Myometrial cell (primary cell): Measurements from ENCODE around the gene PCDHA10. TPM values are rescaled to one million over a fixed set of nuclear protein-coding genes. Genes with fewer than 3 reads are reported as not detected.

Source experiments
- total RNA-seq: library from RNA; depleted of rRNA; stranded (reverse); fragments of >200 nt; gene quantifications from 2 replicates; pipeline ENCODE4 v1.2.3, GENCODE V29; 2015

The PCDHA10 gene, protein sequence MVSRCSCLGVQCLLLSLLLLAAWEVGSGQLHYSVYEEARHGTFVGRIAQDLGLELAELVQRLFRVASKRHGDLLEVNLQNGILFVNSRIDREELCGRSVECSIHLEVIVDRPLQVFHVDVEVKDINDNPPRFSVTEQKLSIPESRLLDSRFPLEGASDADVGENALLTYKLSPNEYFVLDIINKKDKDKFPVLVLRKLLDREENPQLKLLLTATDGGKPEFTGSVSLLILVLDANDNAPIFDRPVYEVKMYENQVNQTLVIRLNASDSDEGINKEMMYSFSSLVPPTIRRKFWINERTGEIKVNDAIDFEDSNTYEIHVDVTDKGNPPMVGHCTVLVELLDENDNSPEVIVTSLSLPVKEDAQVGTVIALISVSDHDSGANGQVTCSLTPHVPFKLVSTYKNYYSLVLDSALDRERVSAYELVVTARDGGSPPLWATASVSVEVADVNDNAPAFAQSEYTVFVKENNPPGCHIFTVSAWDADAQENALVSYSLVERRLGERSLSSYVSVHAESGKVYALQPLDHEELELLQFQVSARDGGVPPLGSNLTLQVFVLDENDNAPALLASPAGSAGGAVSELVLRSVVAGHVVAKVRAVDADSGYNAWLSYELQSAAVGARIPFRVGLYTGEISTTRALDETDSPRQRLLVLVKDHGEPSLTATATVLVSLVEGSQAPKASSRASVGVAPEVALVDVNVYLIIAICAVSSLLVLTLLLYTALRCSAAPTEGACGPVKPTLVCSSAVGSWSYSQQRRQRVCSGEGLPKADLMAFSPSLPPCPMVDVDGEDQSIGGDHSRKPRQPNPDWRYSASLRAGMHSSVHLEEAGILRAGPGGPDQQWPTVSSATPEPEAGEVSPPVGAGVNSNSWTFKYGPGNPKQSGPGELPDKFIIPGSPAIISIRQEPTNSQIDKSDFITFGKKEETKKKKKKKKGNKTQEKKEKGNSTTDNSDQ
- total RNA-seq = not detected in 2 replicates

DNA sequence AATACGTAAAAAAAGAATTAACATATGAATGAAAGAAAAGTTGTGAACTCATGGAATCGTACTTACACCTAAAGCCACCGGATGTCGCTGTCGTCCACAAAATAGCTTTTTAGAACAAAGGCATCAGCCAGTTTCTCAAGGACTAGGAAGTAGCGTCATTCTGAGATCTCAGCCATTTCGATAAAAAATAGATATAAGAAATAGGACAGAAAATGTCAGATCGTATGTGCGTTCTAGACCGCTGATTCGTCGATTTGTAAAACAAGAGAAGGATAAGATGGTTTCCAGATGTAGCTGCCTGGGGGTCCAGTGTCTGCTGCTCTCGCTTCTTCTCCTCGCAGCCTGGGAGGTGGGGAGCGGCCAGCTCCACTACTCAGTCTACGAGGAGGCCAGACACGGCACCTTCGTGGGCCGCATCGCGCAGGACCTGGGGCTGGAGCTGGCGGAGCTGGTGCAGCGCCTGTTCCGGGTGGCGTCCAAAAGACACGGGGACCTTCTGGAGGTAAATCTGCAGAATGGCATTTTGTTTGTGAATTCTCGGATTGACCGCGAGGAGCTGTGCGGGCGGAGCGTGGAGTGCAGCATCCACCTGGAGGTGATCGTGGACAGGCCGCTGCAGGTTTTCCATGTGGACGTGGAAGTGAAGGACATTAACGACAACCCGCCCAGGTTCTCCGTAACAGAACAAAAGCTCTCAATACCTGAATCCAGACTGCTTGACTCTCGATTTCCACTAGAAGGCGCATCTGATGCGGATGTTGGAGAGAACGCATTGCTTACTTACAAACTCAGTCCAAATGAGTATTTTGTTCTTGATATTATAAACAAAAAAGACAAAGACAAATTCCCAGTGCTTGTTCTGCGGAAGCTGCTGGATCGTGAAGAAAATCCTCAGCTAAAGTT is at the start of gene PCDHA10:
Gene PCDHA10, plus strand, starts transcription at position 126 of the 903 bp plus-strand sequence. Its CDS starts 152 bp downstream, at position 278.

DNA sequence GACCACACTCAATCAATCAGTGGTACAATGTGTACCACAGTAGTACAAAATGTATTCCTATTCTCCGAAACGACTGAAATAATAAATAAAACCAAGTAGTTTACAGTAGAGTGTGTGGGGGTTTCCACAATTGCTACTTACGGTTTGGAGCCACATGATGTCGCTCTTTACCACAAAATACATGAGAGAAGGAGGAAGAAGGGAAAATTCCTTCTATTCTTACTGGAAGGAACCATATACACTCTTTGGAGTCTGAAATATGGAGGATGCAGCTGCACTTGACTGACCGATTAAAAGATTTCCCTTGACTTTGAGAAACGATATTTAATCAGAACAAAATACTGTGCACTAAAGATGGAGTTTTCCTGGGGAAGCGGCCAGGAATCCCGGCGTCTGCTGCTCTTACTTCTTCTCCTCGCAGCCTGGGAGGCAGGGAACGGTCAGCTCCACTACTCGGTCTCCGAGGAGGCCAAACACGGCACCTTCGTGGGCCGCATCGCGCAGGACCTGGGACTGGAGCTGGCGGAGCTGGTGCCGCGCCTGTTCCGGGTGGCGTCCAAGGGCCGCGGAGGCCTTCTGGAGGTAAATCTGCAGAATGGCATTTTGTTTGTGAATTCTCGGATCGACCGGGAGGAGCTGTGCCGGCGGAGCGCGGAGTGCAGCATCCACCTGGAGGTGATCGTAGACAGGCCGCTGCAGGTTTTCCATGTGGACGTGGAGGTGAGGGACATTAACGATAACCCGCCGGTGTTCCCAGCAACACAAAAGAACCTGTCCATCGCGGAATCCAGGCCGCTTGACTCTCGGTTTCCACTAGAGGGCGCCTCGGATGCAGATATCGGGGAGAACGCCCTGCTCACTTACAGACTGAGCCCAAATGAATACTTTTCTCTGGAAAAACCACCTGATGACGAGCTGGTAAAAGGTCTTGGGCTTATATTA is 48.6 kb upstream of the PCDHA10 start, which contains the start of gene PCDHA4:
Gene PCDHA4, plus strand, starts transcription at position 235 of the 942 bp plus-strand sequence.

DNA sequence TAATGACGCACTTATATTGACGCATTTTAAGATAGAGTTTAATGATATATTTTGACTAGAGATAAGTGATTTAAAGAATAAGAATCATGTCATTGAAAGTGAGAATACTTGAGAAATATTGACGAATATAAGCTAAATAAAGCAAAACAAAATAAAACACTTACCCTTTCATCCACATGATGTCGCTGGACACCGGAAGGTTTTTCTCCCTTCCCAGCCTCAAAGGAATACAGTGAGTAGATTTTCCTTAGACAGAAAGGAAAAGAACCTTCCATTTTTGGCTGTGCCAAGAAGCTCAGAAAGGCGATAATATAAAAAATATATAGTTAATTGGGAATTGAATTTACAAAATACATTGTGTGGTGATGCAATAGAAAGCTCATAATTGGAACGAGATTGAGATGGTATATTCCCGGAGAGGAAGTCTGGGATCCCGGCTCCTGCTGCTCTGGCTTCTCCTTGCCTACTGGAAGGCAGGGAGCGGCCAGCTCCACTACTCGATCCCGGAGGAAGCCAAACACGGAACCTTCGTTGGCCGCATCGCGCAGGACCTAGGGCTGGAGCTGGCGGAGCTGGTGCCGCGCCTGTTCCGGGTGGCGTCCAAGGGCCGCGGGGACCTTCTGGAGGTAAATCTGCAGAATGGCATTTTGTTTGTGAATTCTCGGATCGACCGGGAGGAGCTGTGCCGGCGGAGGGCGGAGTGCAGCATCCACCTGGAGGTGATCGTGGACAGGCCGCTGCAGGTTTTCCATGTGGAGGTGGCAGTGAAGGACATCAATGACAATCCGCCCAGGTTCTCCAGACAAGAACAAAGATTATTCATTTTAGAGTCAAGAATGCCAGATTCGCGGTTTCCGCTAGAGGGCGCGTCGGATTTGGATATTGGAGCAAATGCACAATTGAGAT is 34.1 kb upstream of the PCDHA10 start, which contains the start of gene PCDHA5:
Gene PCDHA5, plus strand, starts transcription at position 239 of the 906 bp plus-strand sequence.

DNA sequence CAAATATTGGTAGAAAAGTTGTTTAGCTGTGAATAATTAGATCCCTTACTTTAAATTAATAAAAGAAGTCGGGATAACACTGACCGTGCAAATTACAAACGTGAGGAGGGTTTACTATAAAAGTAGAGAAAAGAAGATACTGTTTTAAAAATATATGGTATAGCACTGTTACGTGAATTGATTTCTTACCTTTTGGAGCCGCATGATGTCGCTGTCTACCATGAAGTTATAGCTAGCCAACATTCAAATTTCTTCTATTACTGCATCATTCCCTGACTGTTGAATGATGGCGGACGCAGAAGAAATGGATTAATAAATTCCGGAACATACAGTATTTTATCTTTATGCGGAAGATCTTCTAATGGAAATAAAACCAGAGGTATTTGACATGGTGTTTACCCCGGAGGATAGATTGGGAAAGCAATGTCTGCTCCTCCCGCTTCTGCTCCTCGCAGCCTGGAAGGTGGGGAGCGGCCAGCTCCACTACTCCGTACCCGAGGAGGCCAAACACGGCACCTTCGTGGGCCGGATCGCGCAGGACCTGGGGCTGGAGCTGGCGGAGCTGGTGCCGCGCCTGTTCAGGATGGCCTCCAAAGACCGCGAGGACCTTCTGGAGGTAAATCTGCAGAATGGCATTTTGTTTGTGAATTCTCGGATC is 27.9 kb upstream of the PCDHA10 start, which contains the start of gene PCDHA6:
Gene PCDHA6, plus strand, starts transcription at position 257 of the 658 bp plus-strand sequence. Its CDS starts 132 bp downstream, at position 389.

DNA sequence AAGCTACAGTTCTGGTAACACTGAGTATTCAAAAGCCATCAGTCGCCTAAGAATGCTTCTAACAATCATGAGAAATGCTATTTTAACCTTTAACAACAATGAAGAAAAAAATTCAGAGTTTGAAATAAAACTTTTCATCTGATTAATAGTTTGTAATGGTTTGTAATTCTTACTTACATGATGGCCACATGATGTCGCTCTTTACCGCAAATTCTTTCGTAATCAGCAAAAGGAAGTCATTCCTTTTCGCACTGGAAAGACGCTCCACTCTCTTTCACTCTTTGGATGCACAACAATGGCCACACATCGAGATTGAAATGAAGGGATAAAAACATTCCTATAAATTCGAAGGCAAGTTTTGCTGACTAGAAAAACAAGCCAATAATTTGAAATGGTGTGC is 21.7 kb upstream of the PCDHA10 start, which contains the start of gene PCDHA7:
Gene PCDHA7, plus strand, starts transcription at position 277 of the 400 bp plus-strand sequence. Its CDS starts 115 bp downstream, at position 392.

DNA sequence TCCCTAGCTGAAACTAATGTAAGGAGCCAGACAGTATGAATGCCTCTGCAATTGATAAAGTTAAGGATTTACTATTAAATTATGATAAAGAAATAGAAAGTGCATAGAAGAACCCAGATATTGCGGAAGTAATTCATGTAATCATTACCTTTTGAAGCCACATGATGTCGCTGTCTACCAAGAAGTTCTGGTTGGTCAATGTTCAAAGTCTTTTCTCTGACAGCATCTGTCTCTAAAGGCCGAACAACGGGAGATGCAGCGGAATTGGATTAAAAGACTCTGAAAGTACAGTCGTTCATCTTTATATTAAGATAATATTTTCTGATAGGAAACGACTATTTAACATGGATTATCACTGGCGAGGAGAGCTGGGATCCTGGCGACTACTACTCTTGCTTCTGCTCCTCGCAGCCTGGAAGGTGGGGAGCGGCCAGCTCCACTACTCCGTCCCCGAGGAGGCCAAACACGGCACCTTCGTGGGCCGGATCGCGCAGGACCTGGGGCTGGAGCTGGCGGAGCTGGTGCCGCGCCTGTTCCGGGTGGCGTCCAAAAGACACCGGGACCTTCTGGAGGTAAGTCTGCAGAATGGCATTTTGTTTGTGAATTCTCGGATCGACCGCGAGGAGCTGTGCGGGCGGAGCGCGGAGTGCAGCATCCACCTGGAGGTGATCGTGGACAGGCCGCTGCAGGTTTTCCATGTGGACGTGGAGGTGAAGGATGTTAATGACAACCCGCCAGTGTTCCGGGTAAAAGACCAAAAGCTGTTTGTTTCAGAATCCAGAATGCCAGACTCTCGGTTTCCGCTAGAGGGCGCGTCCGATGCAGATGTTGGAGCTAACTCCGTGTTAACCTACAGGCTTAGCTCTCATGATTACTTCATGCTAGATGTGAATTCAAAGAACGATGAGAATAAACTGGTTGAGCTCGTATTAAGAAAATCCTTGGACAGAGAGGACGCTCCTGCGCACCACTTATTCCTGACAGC is 14.4 kb upstream of the PCDHA10 start, which contains the start of gene PCDHA8:
Gene PCDHA8, plus strand, starts transcription at position 210 of the 985 bp plus-strand sequence. Its CDS starts 135 bp downstream, at position 345.

DNA sequence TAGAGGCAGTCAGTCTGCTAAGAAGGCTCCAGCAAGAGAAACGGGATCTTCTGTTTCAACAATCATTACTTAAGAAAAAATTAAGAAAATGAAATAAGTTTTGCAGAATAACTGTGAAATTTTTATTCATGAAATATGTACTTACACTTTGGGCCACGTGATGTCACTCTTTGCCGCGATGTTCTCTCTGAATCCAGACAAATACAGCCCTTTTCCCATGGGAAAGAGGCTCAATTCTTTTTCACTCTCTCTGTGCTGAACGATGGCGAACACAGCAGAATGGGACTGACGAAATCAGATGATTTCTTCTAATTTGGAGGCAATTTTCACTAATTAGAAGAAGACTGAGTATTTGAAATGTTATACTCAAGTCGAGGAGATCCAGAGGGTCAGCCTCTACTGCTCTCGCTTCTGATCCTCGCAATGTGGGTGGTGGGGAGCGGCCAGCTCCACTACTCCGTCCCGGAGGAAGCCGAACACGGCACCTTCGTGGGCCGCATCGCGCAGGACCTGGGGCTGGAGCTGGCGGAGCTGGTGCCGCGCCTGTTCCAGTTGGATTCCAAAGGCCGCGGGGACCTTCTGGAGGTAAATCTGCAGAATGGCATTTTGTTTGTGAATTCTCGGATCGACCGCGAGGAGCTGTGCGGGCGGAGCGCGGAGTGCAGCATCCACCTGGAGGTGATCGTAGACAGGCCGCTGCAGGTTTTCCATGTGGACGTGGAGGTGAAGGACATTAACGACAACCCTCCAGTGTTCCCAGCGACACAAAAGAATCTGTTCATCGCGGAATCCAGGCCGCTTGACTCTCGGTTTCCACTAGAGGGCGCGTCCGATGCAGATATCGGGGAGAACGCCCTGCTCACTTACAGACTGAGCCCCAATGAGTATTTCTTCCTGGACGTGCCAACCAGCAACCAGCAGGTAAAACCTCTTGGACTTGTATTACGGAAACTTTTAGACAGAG is 7.3 kb upstream of the PCDHA10 start, which contains the start of gene PCDHA9:
Gene PCDHA9, plus strand, starts transcription at position 244 of the 964 bp plus-strand sequence. Its CDS starts 114 bp downstream, at position 358.

DNA sequence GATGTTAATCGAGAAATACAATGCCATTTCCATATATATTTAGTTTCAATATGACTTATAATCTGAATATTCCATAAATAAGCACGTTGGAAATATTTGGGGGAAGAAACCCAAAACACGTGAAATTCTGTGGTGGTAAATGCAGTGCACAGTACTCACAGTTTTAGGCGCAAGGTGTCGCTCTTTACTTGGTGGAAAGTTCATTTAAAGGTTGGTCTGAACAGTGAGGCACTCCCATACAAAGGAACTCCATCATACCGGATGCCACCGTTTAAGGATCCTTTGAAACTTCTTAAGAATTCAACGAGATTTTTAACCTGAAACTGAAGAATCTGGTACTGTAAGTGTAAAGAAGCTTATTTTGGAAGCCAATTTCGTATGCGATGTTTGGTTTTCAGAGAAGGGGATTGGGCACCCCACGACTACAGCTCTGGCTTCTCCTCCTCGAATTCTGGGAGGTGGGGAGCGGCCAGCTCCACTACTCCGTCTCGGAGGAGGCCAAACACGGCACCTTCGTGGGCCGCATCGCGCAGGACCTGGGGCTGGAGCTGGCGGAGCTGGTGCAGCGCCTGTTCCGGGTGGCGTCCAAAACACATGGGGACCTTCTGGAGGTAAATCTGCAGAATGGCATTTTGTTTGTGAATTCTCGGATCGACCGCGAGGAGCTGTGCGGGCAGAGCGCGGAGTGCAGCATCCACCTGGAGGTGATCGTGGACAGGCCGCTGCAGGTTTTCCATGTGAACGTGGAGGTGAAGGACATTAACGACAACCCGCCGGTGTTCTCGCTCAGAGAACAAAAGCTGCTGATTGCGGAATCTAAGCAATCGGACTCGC is 13.2 kb downstream of the PCDHA10 start, which contains the start of gene PCDHA11:
Gene PCDHA11, plus strand, starts transcription at position 237 of the 834 bp plus-strand sequence. Its CDS starts 147 bp downstream, at position 384.

DNA sequence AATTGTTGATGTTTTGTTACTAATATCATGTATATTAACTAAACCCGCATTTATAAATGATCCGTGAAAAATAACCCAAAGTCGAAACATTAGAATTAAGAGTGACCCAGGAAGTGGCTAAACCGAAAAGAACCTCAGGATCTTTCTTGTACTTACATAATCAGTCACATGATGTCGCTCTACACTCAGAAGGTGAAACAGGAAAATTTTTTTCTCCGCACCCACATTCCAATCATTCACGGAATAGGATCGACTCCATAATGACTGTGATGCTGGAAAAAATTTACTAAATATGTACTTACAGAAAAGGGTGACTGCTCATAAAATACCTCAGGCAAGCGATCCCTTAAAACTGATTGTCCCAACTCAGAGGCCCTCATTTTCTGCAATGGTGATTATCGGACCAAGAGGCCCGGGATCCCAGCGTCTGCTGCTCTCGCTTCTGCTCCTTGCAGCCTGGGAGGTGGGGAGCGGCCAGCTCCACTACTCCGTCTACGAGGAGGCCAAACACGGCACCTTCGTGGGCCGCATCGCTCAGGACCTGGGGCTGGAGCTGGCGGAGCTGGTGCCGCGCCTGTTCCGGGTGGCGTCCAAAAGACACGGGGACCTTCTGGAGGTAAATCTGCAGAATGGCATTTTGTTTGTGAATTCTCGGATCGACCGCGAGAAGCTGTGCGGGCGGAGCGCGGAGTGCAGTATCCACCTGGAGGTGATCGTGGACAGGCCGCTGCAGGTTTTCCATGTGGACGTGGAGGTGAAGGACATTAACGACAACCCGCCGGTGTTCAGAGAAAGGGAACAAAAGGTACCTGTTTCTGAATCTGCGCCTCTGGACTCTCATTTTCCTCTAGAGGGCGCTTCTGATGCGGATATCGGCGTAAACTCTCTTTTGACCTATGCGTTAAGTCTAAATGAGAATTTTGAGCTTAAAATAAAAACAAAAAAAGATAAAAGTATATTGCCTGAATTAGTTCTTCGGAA is 19.7 kb downstream of the PCDHA10 start, which contains the start of gene PCDHA12:
Gene PCDHA12, plus strand, starts transcription at position 224 of the 981 bp plus-strand sequence. Its CDS starts 165 bp downstream, at position 389.

DNA sequence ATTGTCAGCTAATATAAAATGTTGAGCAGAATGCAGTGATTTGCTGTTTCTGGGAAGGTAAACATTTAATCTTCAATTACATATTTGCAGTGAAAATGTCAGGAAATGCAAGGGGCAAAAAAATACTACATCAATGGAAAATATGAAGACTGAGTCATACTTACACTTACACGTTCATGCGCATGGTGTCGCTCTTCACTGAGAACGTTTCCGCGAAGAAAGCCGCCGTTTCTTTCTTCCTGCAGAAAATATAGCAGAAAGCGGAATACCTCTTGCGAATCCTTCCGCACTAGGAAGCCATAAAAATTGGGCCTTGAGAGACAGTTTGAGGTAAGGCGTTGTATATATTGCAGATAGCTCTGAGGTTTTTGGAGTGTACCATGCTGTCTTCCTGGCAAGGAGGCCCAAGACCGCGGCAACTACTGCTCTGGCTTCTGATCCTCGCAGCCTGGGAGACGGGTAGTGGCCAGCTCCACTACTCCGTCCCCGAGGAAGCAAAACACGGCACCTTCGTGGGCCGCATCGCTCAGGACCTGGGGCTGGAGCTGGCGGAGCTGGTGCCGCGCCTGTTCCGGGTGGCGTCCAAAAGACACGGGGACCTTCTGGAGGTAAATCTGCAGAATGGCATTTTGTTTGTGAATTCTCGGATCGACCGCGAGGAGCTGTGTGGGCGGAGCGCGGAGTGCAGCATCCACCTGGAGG is 26.3 kb downstream of the PCDHA10 start, which contains the start of gene PCDHA13:
Gene PCDHA13, plus strand, starts transcription at position 236 of the 702 bp plus-strand sequence. Its CDS starts 145 bp downstream, at position 381.

